Measurements from ENCODE around the gene CRISP1. TPM values are rescaled to one million over a fixed set of nuclear protein-coding genes. Genes with fewer than 3 reads are reported as not detected.

Gene CRISP1
- total and polyA plus RNA-seq, 2 of the 13 experiments (the other 11 are each of a cell fraction or from before 2014, with no cell fraction given), result not detected

GRCh38 chr6:49835140-49835539 lies 31.2 kb downstream of the CRISP1 start:
- FAIRE-seq (no peak), ATAC-seq (no peak), DNase-seq (ENCODE audit: low spot score) (no peak)
- H3K79me2 ChIP-seq (ENCODE audit: insufficient read depth, low read length), result no peaks in the 10 kb centered on the region
- BruUV-seq (replicated peaks), result no TSS peak
- H3K27me3 ChIP-seq (ENCODE audit: control insufficient read depth in 1 of 2, insufficient read depth in 2 of 2, low read length in 2 of 2), result no peaks in the 10 kb centered on the region
- no peak overlapping the region for H2AFZ ChIP-seq (ENCODE audit: low read length)
- WGBS (ENCODE audit: low lambda C conversion rate), result 12% methylated on average over 3 of the region's 3 CpGs
- no peak overlapping the region for H3K9ac ChIP-seq (ENCODE audit: insufficient read depth, low read depth, low read length)
- CTCF ChIA-PET (ENCODE audit: low intra/inter-chr PET ratio, low total read pairs), result no interaction called here
- no peak overlapping the region for H3K4me2 ChIP-seq (ENCODE audit: low read depth, low read length)
- no peak overlapping the region for H3K4me3 ChIP-seq (replicated peaks in 1 of 3; ENCODE audit: insufficient read depth in 1 of 3, low read depth in 2 of 3, low read length in 3 of 3)
- H3K27ac ChIP-seq (ENCODE audit: extremely low read length, insufficient read depth, low read length), result no peak overlapping the region
- POLR2A ChIA-PET, result no interaction called here
- intact Hi-C loops (cut with micrococcal nuclease; ENCODE audit: unreplicated experiment), result no loop called here
- H3K36me3 ChIP-seq (replicated peaks in 1 of 2; ENCODE audit: control insufficient read depth in 1 of 2, insufficient read depth in 2 of 2, low read length in 2 of 2), result no peaks in the 10 kb centered on the region
- no peaks in the 10 kb centered on the region for H4K20me1 ChIP-seq (ENCODE audit: insufficient read depth, low read length)
- H3K9me3 ChIP-seq (ENCODE audit: low read length), result no peaks in the 10 kb centered on the region
- TF ChIP-seq ZNF317 (CRISPR knock-in tag; IDR thresholded peaks at IDR 0.05), result no peak
- in situ Hi-C loops (cut with HindIII; ENCODE audit: extremely low pct_ligation_motif_present, low pct_unique_long_range_greater_than_20kb), result no loop called here
- H3K4me1 ChIP-seq (ENCODE audit: insufficient read depth, low read length), result no peaks in the 10 kb centered on the region

DNA sequence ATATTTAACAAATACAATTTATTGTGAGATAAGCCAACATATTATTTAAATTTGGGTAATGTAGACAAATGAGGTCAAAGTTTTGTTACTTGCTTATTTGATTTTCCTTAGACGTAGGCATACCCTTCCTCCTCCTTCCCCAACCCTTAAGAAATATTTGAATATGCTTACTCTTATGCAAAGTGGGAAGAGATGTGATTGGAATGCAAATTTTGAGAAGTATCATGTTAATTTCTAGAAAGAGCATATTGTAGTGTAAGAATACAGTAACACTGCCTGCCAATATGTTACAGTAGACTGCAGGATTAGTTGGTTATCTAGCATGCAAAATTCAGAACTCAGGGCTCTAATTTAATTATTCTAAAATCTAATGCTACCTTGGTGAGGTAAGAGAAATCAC lies 32.9 kb downstream of the CRISP1 start:
- no peaks in the 10 kb centered on the region for H3K36me3 ChIP-seq (replicated peaks in 1 of 2; ENCODE audit: control insufficient read depth in 1 of 2, insufficient read depth in 2 of 2, low read length in 2 of 2)
- no peak for FAIRE-seq
- intact Hi-C loops (cut with micrococcal nuclease; ENCODE audit: unreplicated experiment), result no loop called here
- in situ Hi-C loops (cut with HindIII; ENCODE audit: extremely low pct_ligation_motif_present, low pct_unique_long_range_greater_than_20kb), result no loop called here
- no peak overlapping the region for H3K27ac ChIP-seq (ENCODE audit: extremely low read length, insufficient read depth, low read length)
- H3K4me2 ChIP-seq (ENCODE audit: low read depth, low read length), result no peak overlapping the region
- POLR2A ChIA-PET, result no interaction called here
- H3K27me3 ChIP-seq (ENCODE audit: control insufficient read depth in 1 of 2, insufficient read depth in 2 of 2, low read length in 2 of 2), result no peaks in the 10 kb centered on the region
- no peak overlapping the region for H3K4me3 ChIP-seq (replicated peaks in 1 of 3; ENCODE audit: insufficient read depth in 1 of 3, low read depth in 2 of 3, low read length in 3 of 3)
- H3K9ac ChIP-seq (ENCODE audit: insufficient read depth, low read depth, low read length), result no peak overlapping the region
- H2AFZ ChIP-seq (ENCODE audit: low read length), result no peak overlapping the region
- no peaks in the 10 kb centered on the region for H3K9me3 ChIP-seq (ENCODE audit: low read length)
- no TSS peak for BruUV-seq (replicated peaks)
- ATAC-seq, result no peak
- CTCF ChIA-PET (ENCODE audit: low intra/inter-chr PET ratio, low total read pairs), result no interaction called here
- DNase-seq (ENCODE audit: low spot score), result no peak
- no peaks in the 10 kb centered on the region for H4K20me1 ChIP-seq (ENCODE audit: insufficient read depth, low read length)
- 66% methylated on average over 1 of the region's 1 CpG for WGBS (ENCODE audit: low lambda C conversion rate)
- no peaks in the 10 kb centered on the region for H3K79me2 ChIP-seq (ENCODE audit: insufficient read depth, low read length)
- no peaks in the 10 kb centered on the region for H3K4me1 ChIP-seq (ENCODE audit: insufficient read depth, low read length)
- TF ChIP-seq RARA (CRISPR knock-in tag; IDR thresholded peaks at IDR 0.05) (no peak), ZNF343 (CRISPR knock-in tag; IDR thresholded peaks at IDR 0.05) (no peak), LCORL (IDR thresholded peaks at IDR 0.05) (no peak), LCORL (CRISPR knock-in tag; IDR thresholded peaks at IDR 0.05) (no peak), POGK (CRISPR knock-in tag; conservative IDR thresholded peaks at IDR 0.05) (no peak), GATAD2A (CRISPR knock-in tag; IDR thresholded peaks at IDR 0.05) (no peak), SIX4 (CRISPR knock-in tag; IDR thresholded peaks at IDR 0.05) (no peak), PRPF4 (IDR thresholded peaks at IDR 0.05; ENCODE audit: low read depth, low read length, poor library complexity, severe bottlenecking) (no peak), ZNF432 (CRISPR knock-in tag; IDR thresholded peaks at IDR 0.05; ENCODE audit: borderline replicate concordance) (no peak), FOXM1 (CRISPR knock-in tag; IDR thresholded peaks at IDR 0.05) (no peak), ZNF563 (CRISPR knock-in tag; IDR thresholded peaks at IDR 0.05) (no peak)

All from HepG2 (cell line).